ENCODE measurements around the gene HSBP1L1. TPM values are rescaled to one million over a fixed set of nuclear protein-coding genes. Genes with fewer than 3 reads are reported as not detected.

Gene HSBP1L1
- total and polyA plus RNA-seq, 2 of the 13 experiments (the other 11 are each of a cell fraction or from before 2014, with no cell fraction given) = 22.6 to 45.1 TPM

- peak; percentile 57; the same call in 1 of the 2 replicates for TF ChIP-seq KMT2A (CRISPR knock-in tag; IDR thresholded peaks at IDR 0.05)
- TF ChIP-seq ZMYM3 (CRISPR knock-in tag; IDR thresholded peaks at IDR 0.05) = no peak
- peak; percentile 63 for TF ChIP-seq ZGPAT (CRISPR knock-in tag; IDR thresholded peaks at IDR 0.05)
- TF ChIP-seq ZNF768 (CRISPR knock-in tag; IDR thresholded peaks at IDR 0.05) = peak; percentile 16; the same call in 1 of the 2 replicates
- no peak for TF ChIP-seq NFAT5 (CRISPR knock-in tag; IDR thresholded peaks at IDR 0.05)
- TF ChIP-seq GPN1 (CRISPR knock-in tag; IDR thresholded peaks at IDR 0.05; ENCODE audit: borderline replicate concordance) = no peak
- TF ChIP-seq ZSCAN9 (CRISPR knock-in tag; IDR thresholded peaks at IDR 0.05; ENCODE audit: borderline replicate concordance) = no peak
- TF ChIP-seq MLLT10 (CRISPR knock-in tag; IDR thresholded peaks at IDR 0.05) = no peak
- no peak for TF ChIP-seq SMYD3 (CRISPR knock-in tag; IDR thresholded peaks at IDR 0.05)
- TF ChIP-seq TFDP2 (CRISPR knock-in tag; IDR thresholded peaks at IDR 0.05) = no peak
- peak; percentile 66; the same call in 1 of the 2 replicates for TF ChIP-seq ZNF501 (CRISPR knock-in tag; IDR thresholded peaks at IDR 0.05)
- TF ChIP-seq ZNF24 (IDR thresholded peaks at IDR 0.05) = no peak
- TF ChIP-seq CBFB (CRISPR knock-in tag; IDR thresholded peaks at IDR 0.05) = 0 out of 2 replicates have a peak, but pooled peaks have one; percentile 21
- TF ChIP-seq ZFP82 (CRISPR knock-in tag; IDR thresholded peaks at IDR 0.05; ENCODE audit: borderline replicate concordance) = 0 out of 2 replicates have a peak, but pooled peaks have one; percentile 14
- TF ChIP-seq ZNF687 (CRISPR knock-in tag; IDR thresholded peaks at IDR 0.05) = peak; percentile 83
- no peak for TF ChIP-seq SOX5 (CRISPR knock-in tag; IDR thresholded peaks at IDR 0.05; ENCODE audit: borderline replicate concordance)
- TF ChIP-seq SP140L (CRISPR knock-in tag; IDR thresholded peaks at IDR 0.05; ENCODE audit: borderline replicate concordance) = no peak
Measured at GRCh38 chr18:79951545-79952455, 12.6 kb upstream of the HSBP1L1 start, which contains the start of gene SLC66A2 (continued).

Measured in HepG2 (cell line).